ENCODE data around the gene GRID1.

GRCh38 chr10:86337121-86337601, 29.4 kb downstream of the GRID1 start:
- TF ChIP-seq GATA2 (IDR thresholded peaks at IDR 0.05; ENCODE audit: low read depth, low read length), result no peak
- TF ChIP-seq GATA3 (IDR thresholded peaks at IDR 0.05; ENCODE audit: low read depth, low read length), result no peak

All from SH-SY5Y (cell line).